EH (cell line): ENCODE measurements around the gene TPM3.
"Not testable (repeated sequence)": the region's sequence is repeated elsewhere in the genome, so short reads cannot be mapped to it uniquely, and the experiment has no call there.

Experiments used
- DNase-seq: peaks from one replicate; pipeline ENCODE4 v3.0.0-alpha.2; 2015; ENCODE audit warnings: low read depth

Gene TPM3

DNA sequence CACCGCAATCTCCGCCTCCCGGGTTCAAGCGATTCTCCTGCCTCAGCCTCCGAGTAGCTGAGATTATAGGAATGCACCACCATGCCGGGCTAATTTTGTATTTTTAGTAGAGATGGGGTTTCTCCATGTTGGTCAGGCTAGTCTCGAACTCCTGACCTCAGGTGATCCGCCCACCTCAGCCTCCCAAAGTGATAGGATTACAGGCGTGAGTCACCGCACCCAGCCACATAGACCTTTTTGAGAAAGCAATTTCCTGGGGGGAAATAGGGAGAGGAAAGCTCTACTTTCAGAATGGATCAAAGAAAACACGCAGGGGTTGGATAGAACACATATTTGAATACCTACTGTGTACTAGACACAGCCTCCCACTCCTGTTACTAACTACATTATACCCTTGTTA, 13.9 kb upstream of the TPM3 start:
- not testable (repeated sequence) for DNase-seq

DNA sequence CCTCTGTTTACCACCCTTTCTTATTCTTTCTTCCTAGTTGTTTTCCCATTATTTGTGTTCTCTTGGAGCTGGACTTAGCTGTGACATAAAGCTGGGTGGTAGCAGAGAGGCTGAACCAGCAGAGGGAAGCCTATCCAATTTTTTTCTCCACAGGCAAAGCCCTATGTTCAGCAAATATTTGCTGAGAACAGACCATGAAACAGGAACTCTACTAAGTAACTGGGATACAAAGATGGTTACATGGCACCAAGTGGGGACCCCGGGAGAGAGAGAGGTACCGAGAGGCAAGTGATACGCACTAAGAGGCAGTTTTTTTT, 7.6 kb upstream of the TPM3 start:
- DNase-seq: peak; percentile 33

DNA sequence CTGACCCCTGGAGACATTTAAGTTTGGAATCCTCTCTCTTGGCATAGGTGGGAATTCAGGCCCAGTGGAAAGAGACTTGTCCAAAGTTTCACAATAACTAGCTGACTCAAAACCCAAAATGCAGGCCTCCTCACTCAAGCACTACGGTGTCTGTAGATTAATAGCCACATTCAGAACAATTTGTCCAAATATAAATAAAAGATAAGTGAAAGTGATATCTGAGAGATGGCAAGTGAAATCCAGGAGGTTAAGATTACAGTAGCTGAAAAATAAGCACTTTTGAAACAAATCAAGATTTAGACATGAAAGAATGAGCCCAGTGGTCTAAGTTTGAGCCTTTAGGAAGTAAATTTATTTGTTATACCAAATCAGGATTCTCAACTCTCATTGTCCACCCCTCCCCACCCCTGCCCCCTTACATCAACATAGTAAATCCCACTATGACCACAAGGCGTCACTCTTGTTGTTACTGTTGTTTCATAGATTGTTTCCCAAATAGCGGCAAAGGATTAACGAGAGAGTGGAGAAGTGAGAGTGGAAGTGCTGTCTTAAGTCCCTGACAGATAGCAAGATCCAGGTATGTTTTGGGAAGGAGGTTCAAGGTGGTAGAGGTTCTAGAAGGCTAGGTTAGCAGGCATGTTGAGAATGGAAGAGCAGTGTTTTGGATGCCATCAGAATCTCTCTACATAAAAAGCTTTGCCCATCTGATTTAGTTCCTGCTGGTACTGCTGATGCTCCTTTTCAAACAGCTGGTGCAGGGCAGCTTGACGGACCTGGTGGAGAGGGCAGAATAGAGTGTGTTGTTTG, 7.1 kb upstream of the TPM3 start:
- DNase-seq: peak; percentile 68

DNA sequence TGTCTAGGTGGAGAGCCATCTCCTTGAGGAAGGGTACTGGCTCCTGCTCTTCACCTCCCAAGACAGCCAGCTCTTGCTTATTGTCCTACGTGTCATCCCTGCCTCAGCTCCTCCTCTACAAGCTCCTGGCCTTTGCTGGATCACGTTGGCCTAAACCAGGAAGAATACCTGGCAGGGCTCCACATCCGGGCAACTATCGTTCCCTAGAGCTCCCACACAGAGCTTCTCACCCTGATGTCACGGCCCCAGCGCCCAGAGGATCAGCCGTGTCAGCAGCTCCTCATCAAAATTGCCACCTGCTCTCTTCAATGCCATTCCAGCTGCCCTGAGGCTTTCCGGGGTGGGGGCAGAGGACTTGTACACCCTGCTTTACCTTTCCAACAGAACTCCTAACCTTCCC, 1.9 kb upstream of the TPM3 start:
- peak; percentile 48 for DNase-seq

DNA sequence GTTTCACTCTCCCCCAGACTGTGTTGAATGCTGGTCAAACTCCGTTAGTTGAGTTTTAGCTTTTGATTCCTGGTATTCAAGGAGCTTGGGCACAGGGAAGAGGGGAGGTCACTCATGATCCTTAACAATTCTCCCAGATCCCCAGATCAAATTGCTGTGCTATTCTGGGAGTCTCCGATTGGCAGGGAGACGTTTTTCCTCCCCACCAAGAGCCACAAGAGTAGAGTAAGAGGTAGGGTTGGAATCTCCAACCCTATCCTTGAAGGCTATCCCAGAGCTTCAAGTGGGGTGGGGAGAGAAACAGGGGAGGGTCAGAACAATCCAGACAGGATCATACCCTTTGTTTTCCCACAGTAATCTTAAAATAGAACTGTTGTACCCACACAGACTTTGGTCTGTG, 576 bp upstream of the TPM3 start:
- DNase-seq: no peak

DNA sequence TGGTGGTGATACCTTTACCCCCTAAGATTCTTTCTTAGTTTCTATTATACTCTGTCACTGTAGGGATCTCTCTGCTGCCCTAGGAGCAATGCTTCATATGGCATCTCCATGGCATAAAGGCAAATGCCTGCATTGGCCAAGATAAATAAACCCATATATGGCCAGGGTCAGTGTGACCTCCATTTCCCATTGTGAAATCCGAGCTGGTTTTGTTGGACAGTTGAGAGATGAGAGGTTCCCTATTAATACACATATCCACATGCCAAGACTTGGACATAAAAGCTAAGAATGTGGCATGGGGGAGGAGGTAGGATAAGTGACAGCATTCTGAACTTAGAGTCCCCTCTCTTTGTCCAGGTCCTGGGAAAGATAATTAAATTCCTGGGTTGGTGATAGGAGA, 1.4 kb downstream of the TPM3 start:
- DNase-seq: peak; percentile 89

DNA sequence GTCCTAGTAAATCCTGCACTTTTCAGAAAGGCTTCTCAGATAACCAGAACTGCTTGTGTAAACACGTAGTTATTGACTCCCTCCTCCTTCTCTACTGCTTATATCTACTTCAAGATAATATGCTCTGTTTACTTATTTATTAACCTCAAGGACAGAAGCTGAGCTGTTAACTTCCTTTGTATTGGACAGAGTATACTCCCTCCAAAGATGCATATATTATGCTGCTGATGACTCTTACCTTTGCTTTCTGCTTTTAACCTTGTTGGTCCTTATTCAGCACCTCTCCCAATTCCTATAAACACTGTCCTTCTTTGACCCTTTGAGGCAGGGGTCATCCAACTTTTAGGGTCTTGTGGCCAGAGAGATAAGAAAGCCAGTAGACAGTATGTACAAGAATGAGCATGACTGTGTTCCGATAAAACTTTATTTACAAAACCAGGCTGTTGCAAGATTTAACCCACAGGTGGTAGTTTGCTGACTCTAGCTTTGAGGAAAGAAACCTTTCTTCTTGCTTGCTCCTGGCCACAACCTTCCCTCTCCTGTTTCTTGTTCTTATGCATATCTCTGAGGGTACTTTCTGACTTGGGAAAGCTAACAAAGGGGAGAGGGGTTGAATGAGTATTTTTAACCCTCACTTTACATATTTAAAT, 4.9 kb downstream of the TPM3 start:
- no peak for DNase-seq

DNA sequence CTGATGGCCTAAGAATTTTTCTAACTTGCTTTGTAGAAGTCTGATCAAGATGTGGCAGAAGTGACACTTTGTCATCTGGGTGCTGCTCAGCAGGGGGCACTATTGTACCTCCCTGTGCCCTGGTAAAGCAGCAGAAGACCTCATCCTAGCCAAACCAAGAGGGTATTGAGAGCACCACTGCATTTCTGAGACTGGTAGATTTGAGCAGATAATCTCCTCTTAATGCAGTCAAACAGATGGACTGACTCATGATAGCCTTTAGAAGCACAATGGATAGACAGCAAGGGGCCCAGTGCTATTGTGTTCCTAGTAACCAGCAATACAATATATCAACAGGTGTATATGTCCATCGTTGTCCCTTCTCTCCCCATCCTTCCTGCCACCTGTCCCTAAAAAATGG, 5.7 kb downstream of the TPM3 start:
- DNase-seq: peak; percentile 60

DNA sequence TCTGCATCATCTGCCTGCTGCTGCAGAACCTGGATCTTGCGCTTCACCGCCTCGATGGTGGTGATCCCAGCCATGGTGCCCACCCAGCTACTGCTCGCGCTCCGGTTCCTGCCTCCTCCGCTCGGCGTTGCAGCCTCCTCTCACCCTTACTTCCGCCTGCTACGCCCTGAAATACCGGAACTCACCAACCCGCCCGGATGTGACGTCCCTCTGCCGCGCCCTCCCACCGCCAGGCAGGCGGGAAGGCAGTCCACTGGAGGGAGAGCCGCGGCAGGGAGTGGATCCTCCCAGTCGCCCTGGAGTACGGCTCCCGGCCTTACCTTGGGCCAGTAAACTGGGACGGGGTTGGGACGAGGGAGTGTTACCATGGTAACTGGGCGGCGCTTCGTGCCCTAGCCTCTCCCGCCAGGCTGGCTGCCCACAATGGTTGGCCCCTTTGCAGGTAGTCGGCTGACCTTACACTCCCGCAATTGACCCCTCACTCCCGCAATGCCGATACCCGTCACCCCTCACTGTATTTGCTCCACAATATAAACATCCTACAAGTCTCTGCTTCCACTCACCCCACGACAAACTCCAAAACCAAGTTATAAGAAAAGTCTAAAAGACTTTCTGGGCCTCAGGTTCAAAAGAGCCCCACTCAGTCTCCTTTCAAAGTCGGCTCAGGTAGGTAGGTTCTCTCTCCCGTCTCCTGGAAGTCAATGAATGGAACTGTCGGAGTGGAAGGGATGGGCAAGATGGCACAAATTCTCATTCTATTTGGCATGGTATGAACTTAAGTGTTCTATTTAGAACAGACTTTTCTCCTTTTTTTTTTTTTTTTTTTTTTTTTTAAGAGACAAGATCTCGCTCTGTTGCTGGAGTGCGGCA, 8.6 kb downstream of the TPM3 start:
- peak; percentile 97 for DNase-seq

DNA sequence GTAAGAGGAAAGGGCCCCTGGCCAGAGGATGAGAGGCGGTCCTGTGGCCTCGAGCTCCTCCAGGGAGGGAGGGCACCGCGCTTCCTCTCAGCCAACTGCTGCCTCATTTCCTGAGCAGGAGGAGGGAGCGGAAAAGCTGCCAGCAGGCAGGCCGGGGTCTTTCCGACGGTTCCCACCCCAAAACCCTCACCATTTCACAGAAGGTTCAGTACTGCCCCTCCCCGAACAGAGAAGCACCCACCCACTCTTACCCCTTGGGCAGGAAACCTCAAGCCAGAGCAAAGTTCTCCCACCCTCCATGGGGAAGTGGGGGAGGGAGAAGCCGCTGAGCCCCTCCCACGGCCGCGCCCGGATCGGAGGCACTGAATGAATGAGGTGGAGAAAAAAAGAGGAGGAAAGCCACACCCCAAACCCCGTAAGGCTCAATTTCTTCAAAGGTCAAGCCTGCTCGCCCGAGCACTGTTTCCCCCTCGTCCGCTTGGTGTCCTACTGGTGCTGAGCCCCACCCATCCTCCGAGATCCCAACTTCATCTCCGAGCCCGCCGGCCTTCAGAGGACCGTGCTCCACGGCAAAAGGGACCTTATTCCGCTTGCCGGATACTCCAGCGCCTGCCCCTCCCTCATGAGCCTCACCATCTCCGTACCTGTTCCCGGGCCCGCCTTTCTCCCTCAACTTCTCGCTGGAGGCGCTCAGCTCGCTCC, 9.4 kb downstream of the TPM3 start:
- DNase-seq: peak; percentile 80

DNA sequence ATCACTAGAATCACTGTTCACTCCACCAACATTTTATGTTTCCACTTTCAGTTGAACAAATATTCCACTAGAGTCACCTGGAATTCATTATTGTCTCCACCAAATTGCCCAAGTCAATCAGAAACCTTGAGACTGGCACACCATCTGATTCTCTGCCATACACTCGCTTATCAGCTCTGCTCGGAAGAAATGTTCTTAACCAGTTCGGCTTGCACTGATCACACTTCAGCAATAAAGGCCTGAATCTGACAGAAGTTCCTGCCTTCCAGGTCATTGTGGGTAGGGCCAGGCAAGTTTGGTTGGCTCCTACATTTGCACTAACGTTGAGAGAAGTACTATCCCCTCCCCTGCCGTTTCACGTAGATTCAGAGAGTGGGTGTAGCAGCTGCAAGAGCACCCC, 10.0 kb downstream of the TPM3 start:
- no peak for DNase-seq

DNA sequence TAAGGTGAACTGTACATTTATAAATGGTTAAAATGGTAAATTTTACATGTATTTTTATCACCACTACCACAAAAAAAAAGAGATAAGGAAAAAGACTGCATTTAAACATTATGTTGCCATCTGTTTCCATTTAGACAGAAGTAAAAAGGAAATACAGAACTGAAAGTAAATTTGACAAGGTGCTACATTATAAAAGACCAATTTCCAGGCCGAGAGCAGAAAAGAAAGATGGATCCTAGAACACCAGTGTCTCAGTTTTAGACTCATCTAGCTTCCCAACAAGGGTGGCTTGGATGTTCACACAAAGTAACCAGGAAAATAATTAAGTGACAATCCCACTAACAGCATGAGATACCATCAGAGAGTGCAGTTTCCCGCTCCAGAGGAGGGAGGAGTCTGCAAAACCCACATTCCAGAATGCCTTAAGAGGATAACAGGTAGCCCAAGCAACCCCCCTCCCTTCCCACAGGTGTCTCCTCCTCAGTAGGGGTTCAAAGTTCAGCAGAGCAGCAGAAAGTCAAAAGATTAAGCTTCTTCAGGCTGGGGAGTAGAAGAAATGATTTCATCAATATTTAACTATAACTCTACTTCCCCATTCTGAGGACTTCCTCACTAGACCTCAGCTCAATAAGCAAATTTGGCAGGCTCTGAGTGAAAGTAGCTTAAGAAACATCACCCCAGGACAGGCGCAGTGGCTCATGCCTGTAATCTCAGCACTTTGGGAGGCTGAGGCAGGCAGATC, 11.8 kb downstream of the TPM3 start:
- no peak for DNase-seq

DNA sequence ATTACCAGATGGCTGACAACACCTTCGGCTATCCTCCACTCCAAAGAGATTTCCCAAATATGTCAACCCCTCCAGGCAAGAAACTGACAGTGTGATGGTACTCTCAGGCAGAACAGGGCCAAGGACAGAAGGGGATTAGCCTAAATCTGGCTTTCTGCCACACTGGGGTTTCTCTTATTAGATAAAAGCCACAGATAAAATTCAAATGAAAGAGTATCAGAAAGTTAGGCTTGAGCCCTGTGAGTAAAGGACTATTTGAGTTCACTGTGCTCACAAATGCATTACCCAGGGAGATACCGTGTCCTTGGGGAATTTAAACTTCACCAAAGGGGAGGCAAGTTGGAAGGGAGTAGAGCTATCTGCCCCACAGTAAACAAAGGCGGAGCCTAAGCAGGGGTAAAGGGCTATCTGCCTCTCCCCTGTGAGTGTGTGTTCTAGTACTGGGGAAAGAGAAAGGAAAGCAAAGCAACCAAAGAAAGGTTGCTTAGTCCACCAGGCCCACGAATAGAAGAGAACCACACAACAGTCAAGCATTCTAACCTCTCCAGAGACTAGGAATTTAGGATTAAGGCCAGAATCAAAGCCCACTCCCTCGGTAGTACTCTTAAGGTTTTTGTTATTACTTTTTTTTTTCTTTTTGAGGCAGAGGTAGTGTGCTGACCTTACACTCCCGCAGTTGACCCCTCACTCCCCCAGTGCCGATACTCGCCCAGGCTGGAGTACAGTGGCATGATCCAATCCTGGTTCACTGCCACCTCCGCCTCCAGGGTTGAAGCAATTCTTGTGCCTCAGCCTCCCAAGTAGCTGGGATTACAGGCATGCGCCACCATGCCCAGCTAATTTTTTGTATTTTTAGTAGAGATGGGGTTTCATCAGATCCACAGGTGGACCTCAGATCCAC, 12.7 kb downstream of the TPM3 start:
- DNase-seq: peak; percentile 15

DNA sequence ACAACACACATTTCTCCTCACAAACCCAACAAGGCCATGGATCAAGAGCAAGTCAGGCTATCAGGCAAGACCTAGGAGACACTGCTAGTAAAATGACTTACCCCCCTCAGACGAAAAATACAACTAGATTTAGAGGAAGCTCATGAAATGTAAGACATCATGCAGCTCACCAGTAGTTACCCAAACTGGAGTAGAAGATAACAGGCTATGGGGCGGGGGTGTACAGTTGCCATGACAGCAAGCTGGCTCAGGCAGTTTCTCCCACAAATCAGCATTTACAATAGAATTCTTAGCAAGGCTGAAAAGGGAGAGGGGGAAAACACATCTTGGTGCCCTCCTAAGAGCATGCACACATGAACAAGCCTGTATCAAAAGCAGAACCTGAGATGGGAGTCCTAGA, 13.9 kb downstream of the TPM3 start:
- DNase-seq: no peak

DNA sequence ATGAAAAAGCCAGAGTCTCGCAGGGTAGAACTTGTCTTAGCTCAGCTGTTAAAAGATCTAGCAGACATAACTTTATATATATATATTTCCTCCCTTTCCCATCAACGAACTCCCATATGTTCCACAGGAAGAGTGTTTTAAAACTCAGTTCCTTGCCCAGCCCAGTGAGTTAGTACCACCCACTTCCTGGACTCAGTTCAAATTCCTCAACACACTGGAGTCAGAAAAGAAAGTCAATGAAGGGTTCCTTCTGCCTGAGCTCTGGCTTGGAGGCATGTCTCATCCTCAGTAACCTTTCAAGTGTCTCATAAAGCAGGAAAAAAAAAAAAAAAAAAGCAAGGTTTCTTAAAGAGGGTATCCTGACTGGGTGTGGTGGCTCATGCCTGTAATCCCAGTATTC, 15.6 kb downstream of the TPM3 start:
- DNase-seq: peak; percentile 88

DNA sequence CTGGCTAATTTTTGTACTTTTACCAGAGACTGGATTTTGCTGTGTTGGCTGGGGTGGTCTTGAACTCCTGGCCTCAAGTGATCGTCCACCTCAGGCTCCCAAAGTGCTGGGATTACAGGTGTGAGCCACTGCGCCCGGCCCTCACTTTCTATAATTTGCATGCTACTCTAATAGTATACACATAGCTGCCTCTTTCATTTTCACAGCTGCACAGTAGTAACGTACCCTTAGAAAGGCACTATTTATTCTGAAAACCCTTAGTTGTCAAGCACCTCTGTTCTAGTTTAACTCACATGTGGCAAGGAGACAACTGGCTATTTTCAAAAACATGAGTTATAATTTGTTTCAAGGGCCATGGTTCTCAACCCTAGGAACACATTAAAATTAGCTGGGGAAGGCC, 17.2 kb downstream of the TPM3 start:
- no peak for DNase-seq

DNA sequence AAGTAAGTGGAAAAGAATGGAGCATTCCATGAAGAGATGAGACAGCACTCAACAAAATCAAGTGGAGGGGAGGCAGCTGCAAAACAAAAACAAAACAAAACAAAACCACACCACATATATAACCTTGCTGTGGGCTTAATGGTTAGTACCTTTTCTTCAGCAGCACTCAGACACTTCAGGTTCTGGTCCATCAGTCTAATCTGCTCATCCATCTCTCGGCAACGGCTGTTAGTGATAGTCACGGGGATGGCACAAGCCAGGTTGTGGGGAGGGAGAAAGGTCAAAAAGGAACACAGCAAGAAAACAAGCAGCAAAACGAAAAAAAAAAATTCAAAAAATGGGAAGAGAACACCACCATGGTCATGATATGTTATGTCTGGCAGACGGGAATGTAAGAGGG, 20.0 kb downstream of the TPM3 start:
- DNase-seq: no peak

DNA sequence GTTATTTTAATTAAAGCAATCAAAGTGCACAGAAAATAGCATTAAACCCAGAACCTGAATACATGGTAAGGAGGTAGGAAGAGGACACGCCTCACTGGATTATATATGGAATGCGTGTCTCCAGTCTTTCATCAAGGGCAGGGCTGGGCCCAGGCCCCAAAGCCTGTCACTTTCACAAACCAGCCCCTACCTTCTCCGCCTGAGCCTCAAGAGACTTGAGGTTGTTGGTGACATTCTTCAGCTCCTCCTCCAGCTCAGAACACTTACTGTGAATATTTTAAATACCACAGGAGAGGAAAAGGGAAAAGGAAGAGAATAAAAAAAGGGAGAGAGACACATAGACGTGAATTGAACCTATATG, 20.7 kb downstream of the TPM3 start:
- DNase-seq: no peak

DNA sequence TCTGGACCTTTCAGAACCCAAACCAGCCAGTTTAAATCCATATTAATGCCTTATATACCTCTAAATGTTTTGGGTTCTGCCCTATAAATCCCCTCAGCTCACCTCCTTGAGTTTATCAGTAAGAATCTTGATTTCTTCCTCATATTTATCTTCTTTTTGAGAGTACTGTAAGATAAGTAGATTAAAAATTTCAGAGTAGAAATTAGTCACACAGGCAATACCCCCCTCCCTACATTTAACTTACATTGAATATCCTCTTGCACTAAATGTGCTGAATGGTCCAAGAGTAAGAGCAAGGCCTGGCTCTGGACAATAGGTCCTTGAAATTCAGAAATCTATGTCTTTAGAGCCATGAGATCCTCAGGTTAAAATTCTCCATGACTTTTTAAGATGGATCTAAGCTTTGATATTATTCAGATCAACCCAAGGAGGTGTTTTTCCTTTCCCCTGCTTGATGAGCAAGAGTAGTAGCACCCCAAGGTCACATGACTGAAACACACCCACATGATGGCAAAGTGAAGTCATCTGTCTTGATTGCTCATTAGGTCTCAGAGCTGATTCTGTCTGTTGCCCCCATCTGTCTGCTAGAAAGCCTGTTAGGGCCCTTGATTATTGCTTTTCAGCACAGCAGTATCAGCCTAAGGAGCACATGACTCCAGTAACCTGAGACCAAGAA, 21.2 kb downstream of the TPM3 start:
- DNase-seq: no peak

DNA sequence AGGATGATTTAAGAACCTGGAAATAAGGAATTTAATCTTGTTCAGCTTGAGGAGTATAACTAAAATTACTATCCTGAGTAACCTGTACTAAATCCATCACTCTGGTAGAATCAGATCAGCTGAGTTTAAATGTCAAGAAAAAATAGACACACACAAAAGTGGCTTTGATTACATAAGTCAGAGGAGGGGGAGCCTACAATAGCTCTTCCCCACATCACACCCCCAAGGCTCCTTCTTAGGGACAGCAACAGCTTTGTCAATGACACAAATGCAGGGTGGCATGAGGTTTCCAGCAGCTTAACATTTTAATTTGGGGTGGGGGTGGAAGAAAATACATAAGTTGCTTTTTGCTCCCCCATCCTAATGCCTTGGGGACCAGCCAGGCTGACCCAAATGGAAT, 24.4 kb downstream of the TPM3 start:
- DNase-seq: no peak
